22Rv1 (cell line): ENCODE data around the gene CCDC170.

ENCODE experiments used
- CTCF ChIP-seq: fragments of 450-650 bp; IDR thresholded peaks from 2 replicates; pipeline ENCODE4 v1.5.1; 2017; ENCODE audit warnings: mild to moderate bottlenecking
- ZFX ChIP-seq: fragments of 450-650 bp; IDR thresholded peaks from 2 replicates; pipeline ENCODE4 v1.6.1; 2017; ENCODE audit warnings: antibody characterized with exemption, borderline replicate concordance

GRCh38 chr6:151490996-151491395 is 2.8 kb upstream of the CCDC170 start:
- no peak for TF ChIP-seq CTCF
- no peak for TF ChIP-seq ZFX
